Activated CD4-positive, alpha-beta T cell treated with anti-CD3 and anti-CD28 coated beads for 36 hours (primary cell): ENCODE data around the gene DPH5. TPM values are rescaled to one million over a fixed set of nuclear protein-coding genes. Genes with fewer than 3 reads are reported as not detected.
"Not testable (repeated sequence)": the region's sequence is repeated elsewhere in the genome, so short reads cannot be mapped to it uniquely, and the experiment has no call there.

ENCODE experiments used
- ATAC-seq: fragments of 200-7000 bp; cut with Tn5 transposase; one replicate; pipeline ENCODE4 v1.10.0; 2021; ENCODE audit warnings: mild to moderate bottlenecking, moderate library complexity
- CTCF ChIA-PET: fragments of 350-600 bp; sonication (Branson Sonifier 250); formaldehyde crosslinking; loops from one replicate; lab custom pipeline; 2021; ENCODE audit warnings: antibody characterized with exemption; lab: Charles Lee
- POLR2A ChIA-PET: fragments of 350-600 bp; sonication (Branson Sonifier 250); formaldehyde crosslinking; loops from one replicate; lab custom pipeline; 2021; ENCODE audit warnings: antibody characterized with exemption, inconsistent platforms; lab: Charles Lee
- DNase-seq: peaks from one replicate; pipeline ENCODE4 v3.0.0-alpha.2; 2020
- H3K27ac Mint-ChIP-seq: one replicate; pipeline ENCODE4 v1.8.0; 2021; ENCODE audit warnings: mixed read lengths
- H3K27me3 Mint-ChIP-seq: one replicate; pipeline ENCODE4 v1.8.0; 2021; ENCODE audit warnings: mixed read lengths
- H3K36me3 Mint-ChIP-seq: one replicate; pipeline ENCODE4 v1.8.0; 2021; ENCODE audit warnings: low read depth, mixed read lengths
- H3K4me1 Mint-ChIP-seq: one replicate; pipeline ENCODE4 v1.8.0; 2021; ENCODE audit warnings: mixed read lengths
- H3K4me3 Mint-ChIP-seq: one replicate; pipeline ENCODE4 v1.8.0; 2021; ENCODE audit warnings: mild to moderate bottlenecking, moderate library complexity, mixed read lengths
- H3K9me3 Mint-ChIP-seq: one replicate; pipeline ENCODE4 v1.8.0; 2021; ENCODE audit warnings: low read depth, mixed read lengths
- intact Hi-C, 2 experiments: fragments of 100-400 bp; cut with DNase I in 1 of 2; cut with micrococcal nuclease in 1 of 2; formaldehyde crosslinking; loops; one replicate each; pipeline versions ENCODE4 v1.14.2 to v1.15.1; 2022 to 2024; cut with DNase I, micrococcal nuclease
- total RNA-seq, 2 experiments: library from RNA; stranded (reverse); gene quantifications; one replicate each; pipeline ENCODE4 v1.2.3, GENCODE V29; 2021

Gene DPH5, protein sequence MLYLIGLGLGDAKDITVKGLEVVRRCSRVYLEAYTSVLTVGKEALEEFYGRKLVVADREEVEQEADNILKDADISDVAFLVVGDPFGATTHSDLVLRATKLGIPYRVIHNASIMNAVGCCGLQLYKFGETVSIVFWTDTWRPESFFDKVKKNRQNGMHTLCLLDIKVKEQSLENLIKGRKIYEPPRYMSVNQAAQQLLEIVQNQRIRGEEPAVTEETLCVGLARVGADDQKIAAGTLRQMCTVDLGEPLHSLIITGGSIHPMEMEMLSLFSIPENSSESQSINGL
- total RNA-seq: 10 to 100 TPM; 48.4 to 59.6 TPM

DNA sequence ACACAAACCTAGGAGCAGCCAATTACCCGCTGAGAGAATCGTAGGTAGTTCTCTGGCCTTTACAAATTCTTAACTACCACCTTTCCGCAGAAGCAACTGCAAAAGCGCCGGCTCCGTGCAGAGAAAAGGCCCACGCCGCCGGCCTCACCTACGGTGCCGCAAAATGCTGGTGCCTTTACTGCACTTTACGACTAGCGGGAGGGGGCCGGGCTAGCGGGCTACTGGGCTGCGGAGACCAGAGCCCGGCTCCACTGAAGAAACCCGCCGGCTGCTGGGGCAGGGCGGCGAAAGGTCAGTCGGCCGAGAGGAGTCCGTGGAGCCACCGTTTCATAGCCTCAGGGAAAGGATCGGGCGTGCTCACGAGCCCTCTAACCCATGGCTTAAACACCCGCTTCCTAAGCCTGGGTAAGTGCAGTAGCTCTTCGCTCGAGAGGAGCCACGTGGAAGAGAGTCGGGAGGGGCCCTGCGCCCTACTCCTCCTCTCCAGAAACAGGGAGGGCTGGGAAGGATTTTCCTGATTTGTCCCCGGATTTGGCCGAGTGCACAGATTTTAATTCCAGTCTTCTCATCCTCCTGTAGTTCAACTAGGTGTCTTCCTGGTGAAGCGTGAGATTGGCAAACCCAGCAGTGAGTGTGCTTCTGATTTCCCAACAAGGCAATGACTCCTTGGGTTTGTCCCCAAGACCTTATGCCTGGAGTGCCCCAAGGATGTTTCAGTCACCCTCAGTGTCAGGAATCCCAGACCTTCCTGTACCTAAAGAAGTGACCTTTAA, at the start of gene DPH5:
DPH5 (minus strand) TSS at position 128 of the 773 bp plus-strand sequence. CDS start 341 bp downstream, outside the sequence.
- CTCF ChIA-PET: interaction anchor here (1.0 to 1.3 kb wide), 4 partner anchors 31 to 264 kb away, joined by 3 read pairs; no protein-coding TSS in a partner anchor
- intact Hi-C loops: loop anchor here (1.0 to 5.0 kb wide), 8 partner anchors 86 to 263 kb away; partner anchors contain the start of gene SLC30A7 (in 1 of the 2)
- H3K4me1 Mint-ChIP-seq: peaks cover 55% of the 10 kb centered on the region
- DNase-seq (peak; percentile 95), ATAC-seq (peak; percentile 96)
- H3K9me3 Mint-ChIP-seq: no peaks in the 10 kb centered on the region
- POLR2A ChIA-PET: interaction anchor here (0.9 to 1.4 kb wide), 2 partner anchors 9 to 213 kb away, joined by 3 to 6 read pairs; no protein-coding TSS in a partner anchor
- no peaks in the 10 kb centered on the region for H3K27me3 Mint-ChIP-seq
- peak within 1 kb of the TSS; percentile 98 for H3K27ac Mint-ChIP-seq
- peaks cover 62% of the 10 kb centered on the region for H3K36me3 Mint-ChIP-seq
- H3K4me3 Mint-ChIP-seq: peak within 1 kb of the TSS; percentile 93

- POLR2A ChIA-PET: no interaction called here
- ATAC-seq (no peak), DNase-seq (no peak)
- H3K9me3 Mint-ChIP-seq: peaks cover 2% of the 10 kb centered on the region
- no peaks in the 10 kb centered on the region for H3K27me3 Mint-ChIP-seq
- intact Hi-C loops: no loop called here
- H3K27ac Mint-ChIP-seq: no peak overlapping the region
- CTCF ChIA-PET: interaction anchor here (0.6 to 0.9 kb wide), 2 partner anchors 53 to 178 kb away, joined by 3 read pairs; no protein-coding TSS in a partner anchor
- peaks cover 30% of the 10 kb centered on the region for H3K4me1 Mint-ChIP-seq
- H3K36me3 Mint-ChIP-seq: peaks cover 34% of the 10 kb centered on the region
- H3K4me3 Mint-ChIP-seq: no peak overlapping the region
These were observed 48.3 kb upstream of the DPH5 start for GRCh38 chr1:101073836-101074235.

DNA sequence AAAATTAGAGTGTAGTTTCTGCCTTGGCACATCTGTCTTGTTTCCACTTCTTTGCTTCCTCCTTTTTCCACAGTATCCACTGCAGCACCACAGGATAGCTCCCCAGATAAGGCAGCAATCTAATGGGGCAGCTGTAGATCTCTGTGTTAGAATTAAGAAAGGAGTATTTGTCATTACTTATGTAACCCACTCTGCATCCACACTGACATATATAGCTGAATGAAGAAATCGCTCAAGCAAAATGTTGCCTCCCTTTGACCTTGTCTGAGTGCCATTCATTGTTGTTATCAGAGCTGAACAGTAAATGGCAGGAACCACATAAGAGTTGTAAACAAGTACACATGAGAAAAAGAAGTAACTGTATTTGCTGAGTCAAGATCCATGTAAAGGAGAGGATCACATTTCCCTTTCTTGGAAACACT, 45.9 kb upstream of the DPH5 start:
- peaks cover 40% of the 10 kb centered on the region for H3K4me1 Mint-ChIP-seq
- ATAC-seq: no peak
- no peak overlapping the region for H3K4me3 Mint-ChIP-seq
- ChIA-PET POLR2A (no interaction called here), CTCF (interaction anchor here (1.4 kb wide), 1 partner anchor 31 kb away, joined by 3 read pairs; no protein-coding TSS in a partner anchor)
- no peak overlapping the region for H3K27ac Mint-ChIP-seq
- intact Hi-C loops: no loop called here
- no peak for DNase-seq
- no peaks in the 10 kb centered on the region for H3K9me3 Mint-ChIP-seq
- H3K27me3 Mint-ChIP-seq: no peaks in the 10 kb centered on the region
- H3K36me3 Mint-ChIP-seq: peaks cover 17% of the 10 kb centered on the region

DNA sequence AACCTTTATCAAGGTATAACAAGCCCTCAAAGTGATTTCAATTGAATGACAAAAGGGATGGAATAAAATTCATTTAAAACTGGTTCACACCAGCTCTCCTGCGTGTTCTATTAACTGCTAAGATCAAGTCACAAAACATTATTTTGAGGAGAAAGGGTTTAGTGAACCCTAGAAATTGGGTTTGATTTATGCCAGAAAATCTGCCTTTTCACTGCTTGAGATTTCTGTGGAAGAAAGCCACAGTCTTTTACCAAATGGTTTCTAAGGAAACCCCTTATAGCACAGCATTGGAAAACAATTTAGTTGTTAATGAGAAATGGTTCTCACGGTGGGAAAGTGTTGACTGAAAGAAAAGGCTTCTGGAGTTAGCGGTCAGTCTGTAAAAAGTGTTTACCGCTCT, 43.6 kb upstream of the DPH5 start:
- ChIA-PET POLR2A (no interaction called here), CTCF (no interaction called here)
- ATAC-seq (no peak), DNase-seq (no peak)
- Mint-ChIP-seq H3K36me3 (peaks cover 8% of the 10 kb centered on the region), H3K27ac (no peak overlapping the region), H3K27me3 (no peaks in the 10 kb centered on the region), H3K4me3 (no peak overlapping the region), H3K4me1 (peaks cover 56% of the 10 kb centered on the region), H3K9me3 (no peaks in the 10 kb centered on the region)
- intact Hi-C loops: no loop called here

DNA sequence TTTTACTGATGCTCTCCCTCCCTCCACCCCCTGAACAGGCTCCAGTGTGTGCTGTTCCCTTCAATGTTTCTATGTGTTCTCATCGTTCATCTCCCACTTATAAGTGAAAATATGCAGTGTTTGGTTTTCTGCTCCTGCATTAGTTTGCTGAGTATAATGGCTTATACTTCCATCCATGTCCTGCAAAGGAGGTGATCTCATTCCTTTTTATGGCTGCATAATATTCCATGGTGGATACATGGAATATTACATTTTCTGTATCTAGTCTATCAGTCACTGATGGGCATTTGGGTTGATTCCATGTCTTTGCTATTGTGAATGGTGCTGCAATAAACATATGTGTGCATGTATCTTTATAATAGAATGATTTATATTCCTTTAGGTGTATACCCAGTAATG, 41.4 kb upstream of the DPH5 start:
- DNase-seq, intact Hi-C loops, H3K9me3 Mint-ChIP-seq, POLR2A ChIA-PET, H3K27me3 Mint-ChIP-seq, ATAC-seq, H3K27ac Mint-ChIP-seq, H3K36me3 Mint-ChIP-seq, H3K4me3 Mint-ChIP-seq: not testable (repeated sequence)
- CTCF ChIA-PET: interaction anchor here (0.8 kb wide), 1 partner anchor 218 kb away, joined by 3 read pairs; no protein-coding TSS in a partner anchor
- peaks cover 55% of the 10 kb centered on the region for H3K4me1 Mint-ChIP-seq

DNA sequence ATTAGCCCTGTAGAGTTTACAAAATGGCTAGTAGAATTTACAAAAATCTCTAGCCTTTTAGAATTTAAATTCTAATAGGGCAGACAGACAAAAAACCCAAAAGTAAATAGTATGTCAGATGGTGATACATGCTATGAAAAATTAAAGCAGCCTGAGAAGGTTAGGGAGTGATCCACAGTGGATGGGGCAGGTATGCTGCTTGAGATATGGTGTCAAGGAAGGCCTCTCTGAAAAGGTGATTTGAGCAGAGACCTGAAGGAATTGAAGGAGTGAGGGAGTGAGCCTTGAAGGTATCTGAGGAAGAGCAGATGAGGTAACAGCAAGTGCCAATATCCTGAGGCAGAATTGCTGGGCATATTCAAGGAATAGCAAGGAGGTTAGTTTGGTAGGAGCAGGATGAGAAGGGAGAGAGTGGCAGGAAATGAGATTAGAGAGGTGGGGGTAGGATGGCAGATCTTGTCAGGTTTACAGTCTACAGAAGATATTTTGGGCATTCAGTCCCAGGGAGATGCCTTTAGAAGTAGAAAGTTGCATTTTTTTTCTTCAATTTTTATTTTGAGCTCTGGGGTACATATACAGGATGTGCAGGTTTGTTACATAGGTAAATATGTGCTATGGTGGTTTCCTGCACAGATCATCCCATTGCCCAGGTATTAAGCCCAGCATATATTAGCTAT, 40.8 kb upstream of the DPH5 start:
- no peak overlapping the region for H3K4me3 Mint-ChIP-seq
- H3K27ac Mint-ChIP-seq: no peak overlapping the region
- ChIA-PET CTCF (interaction anchor here (0.8 kb wide), 2 partner anchors 9 to 218 kb away, joined by 3 to 4 read pairs; no protein-coding TSS in a partner anchor), POLR2A (no interaction called here)
- DNase-seq (no peak), ATAC-seq (no peak)
- H3K9me3 Mint-ChIP-seq: no peaks in the 10 kb centered on the region
- peaks cover 5% of the 10 kb centered on the region for H3K36me3 Mint-ChIP-seq
- H3K4me1 Mint-ChIP-seq: peaks cover 54% of the 10 kb centered on the region
- no peaks in the 10 kb centered on the region for H3K27me3 Mint-ChIP-seq
- intact Hi-C loops: no loop called here

GRCh38 chr1:101065575-101065974, 40.0 kb upstream of the DPH5 start:
- peaks cover 53% of the 10 kb centered on the region for H3K4me1 Mint-ChIP-seq
- POLR2A ChIA-PET: no interaction called here
- no peaks in the 10 kb centered on the region for H3K27me3 Mint-ChIP-seq
- DNase-seq (no peak), ATAC-seq (no peak)
- peak overlapping the region; percentile 55 for H3K27ac Mint-ChIP-seq
- no peak overlapping the region for H3K4me3 Mint-ChIP-seq
- CTCF ChIA-PET: interaction anchor here (0.8 kb wide), 1 partner anchor 9 kb away, joined by 4 read pairs; no protein-coding TSS in a partner anchor
- peaks cover 5% of the 10 kb centered on the region for H3K36me3 Mint-ChIP-seq
- no peaks in the 10 kb centered on the region for H3K9me3 Mint-ChIP-seq
- intact Hi-C loops: no loop called here

- intact Hi-C loops: loop anchor here in 1 of 2 experiments (5.0 kb wide), 1 partner anchor 58 kb away; no protein-coding TSS in a partner anchor
- ATAC-seq: no peak
- ChIA-PET CTCF (interaction anchor here (1.0 to 1.2 kb wide), 4 partner anchors 72 to 224 kb away, joined by 3 read pairs; no protein-coding TSS in a partner anchor), POLR2A (interaction anchor here (1.1 kb wide), 1 partner anchor 174 kb away, joined by 3 read pairs; no protein-coding TSS in a partner anchor)
- H3K4me3 Mint-ChIP-seq: no peak overlapping the region
- H3K36me3 Mint-ChIP-seq: peaks cover 5% of the 10 kb centered on the region
- H3K27ac Mint-ChIP-seq: no peak overlapping the region
- peaks cover 49% of the 10 kb centered on the region for H3K4me1 Mint-ChIP-seq
- no peaks in the 10 kb centered on the region for H3K9me3 Mint-ChIP-seq
- H3K27me3 Mint-ChIP-seq: no peaks in the 10 kb centered on the region
- DNase-seq: no peak
These were observed 39.1 kb upstream of the DPH5 start for GRCh38 chr1:101064697-101065096.

DNA sequence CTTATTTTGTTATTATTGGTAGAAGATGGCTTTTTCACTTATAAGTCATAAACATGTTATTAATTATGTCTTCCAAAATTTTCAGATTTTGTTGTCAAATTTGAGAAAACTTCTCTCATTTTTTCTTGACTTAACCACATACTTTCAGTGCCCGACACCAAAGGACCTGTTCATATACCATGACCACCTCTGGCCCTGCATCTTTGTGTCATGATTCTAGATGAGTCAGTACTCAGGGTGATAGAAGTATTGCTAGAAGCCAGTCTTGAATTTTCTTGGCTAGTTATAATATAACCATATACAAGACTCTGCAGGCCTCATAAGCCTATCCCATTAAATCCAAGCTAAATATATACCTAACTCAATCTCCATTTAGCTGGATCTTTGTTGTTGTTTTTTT, 35.4 kb upstream of the DPH5 start:
- H3K27me3 Mint-ChIP-seq: no peaks in the 10 kb centered on the region
- DNase-seq (no peak), ATAC-seq (no peak)
- no peak overlapping the region for H3K4me3 Mint-ChIP-seq
- peaks cover 18% of the 10 kb centered on the region for H3K36me3 Mint-ChIP-seq
- intact Hi-C loops: loop anchor here in 1 of 2 experiments (5.0 kb wide), 1 partner anchor 61 kb away; no protein-coding TSS in a partner anchor
- H3K9me3 Mint-ChIP-seq: peaks cover 6% of the 10 kb centered on the region
- no peak overlapping the region for H3K27ac Mint-ChIP-seq
- ChIA-PET CTCF (interaction anchor here (1.0 kb wide), 1 partner anchor 68 kb away, joined by 3 read pairs; no protein-coding TSS in a partner anchor), POLR2A (no interaction called here)
- H3K4me1 Mint-ChIP-seq: peaks cover 30% of the 10 kb centered on the region

DNA sequence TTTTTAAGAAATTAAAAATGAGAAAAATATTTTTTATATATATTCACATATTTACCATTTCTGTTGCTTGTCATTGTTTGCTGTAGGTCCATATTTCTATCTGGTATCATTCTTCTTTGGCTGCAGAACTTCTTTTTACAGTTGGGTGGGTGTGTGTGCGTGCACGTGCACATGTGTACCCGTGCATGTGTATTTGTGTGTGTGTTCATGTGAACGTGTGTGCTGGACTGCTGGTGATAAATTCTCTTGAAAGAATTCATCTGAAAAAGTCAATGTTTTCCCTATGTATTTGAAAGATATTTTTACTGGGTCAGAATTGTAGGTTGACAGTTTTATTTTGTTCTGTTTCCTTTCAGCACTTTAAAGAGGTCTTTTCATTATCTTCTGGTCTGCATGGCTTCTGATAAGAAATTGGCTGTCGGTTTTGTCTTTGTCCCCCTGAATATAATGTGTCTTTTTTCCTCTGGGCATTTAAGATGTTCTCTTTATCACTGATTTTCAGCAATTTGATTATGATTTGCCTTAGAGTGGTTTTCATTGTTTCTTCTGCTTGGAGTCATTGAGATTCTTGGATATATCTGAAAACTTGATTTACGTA, 34.5 kb upstream of the DPH5 start:
- Mint-ChIP-seq H3K27me3 (no peaks in the 10 kb centered on the region), H3K4me3 (no peak overlapping the region)

More for the DNA sequence above, 34.5 kb upstream of the DPH5 start:
- Mint-ChIP-seq H3K36me3 (peaks cover 19% of the 10 kb centered on the region), H3K4me1 (peaks cover 30% of the 10 kb centered on the region), H3K27ac (no peak overlapping the region), H3K9me3 (peaks cover 6% of the 10 kb centered on the region)
- intact Hi-C loops: loop anchor here in 1 of 2 experiments (5.0 kb wide), 1 partner anchor 62 kb away; no protein-coding TSS in a partner anchor
- ChIA-PET CTCF (no interaction called here), POLR2A (no interaction called here)
- ATAC-seq (no peak), DNase-seq (no peak)
